ENCODE measurements around the gene EXOC7. TPM values are rescaled to one million over a fixed set of nuclear protein-coding genes. Genes with fewer than 3 reads are reported as not detected.
A peak's percentile ranks its signal among the peaks of the same experiment; 100 is the strongest.

EXOC7 gene
- total RNA-seq, 1 experiment from 2014 or later = 114 TPM

GRCh38 chr17:76125391-76125675 is 21.7 kb upstream of the EXOC7 start (continued):
- no peak for TF ChIP-seq EZH2phosphoT487 (IDR thresholded peaks at IDR 0.05; ENCODE audit: borderline replicate concordance)
- no peak for TF ChIP-seq JUND (IDR thresholded peaks at IDR 0.05)

GRCh38 chr17:76124582-76125390 is 21.2 kb upstream of the EXOC7 start:
- ATAC-seq = peak; percentile 49
- no peak overlapping the region for H3K27ac ChIP-seq (ENCODE audit: low read depth, low read length)
- no peak for TF ChIP-seq ELF1 (IDR thresholded peaks at IDR 0.05; ENCODE audit: borderline replicate concordance, low read depth)
- TF ChIP-seq EZH2phosphoT487 (IDR thresholded peaks at IDR 0.05; ENCODE audit: borderline replicate concordance) = no peak
- TF ChIP-seq CTCF (IDR thresholded peaks at IDR 0.05 in 2 of 3, conservative IDR thresholded peaks at IDR 0.05 in 1 of 3; ENCODE audit: borderline replicate concordance in 1 of 3, insufficient read depth in 1 of 3, low read depth in 2 of 3, low read length in 2 of 3) = peak in 2 of 3 experiments; percentile 50 to 62; a peak in 4 of 6 replicates
- TF ChIP-seq CEBPB (IDR thresholded peaks at IDR 0.05; ENCODE audit: low read depth) = no peak
- no peak for TF ChIP-seq SP1 (IDR thresholded peaks at IDR 0.05; ENCODE audit: low read depth)
- ChIA-PET POLR2A (interaction anchor here (1.1 kb wide), 1 partner anchor 8 kb away, joined by 3 read pairs; no protein-coding TSS in a partner anchor), CTCF (interaction anchor here (0.6 to 10.0 kb wide), 10 partner anchors 8 to 155 kb away, joined by 3 to 132 read pairs (median 4); partner anchors contain the start of genes CDK3 and FOXJ1), RAD21 (ENCODE audit: low non-redundant PET in 1 of 2, low total read pairs in 2 of 2, uncharacterized antibody in 2 of 2, unreplicated experiment in 2 of 2) (interaction anchor here (0.9 to 2.0 kb wide), 4 partner anchors 54 to 155 kb away, joined by 3 to 8 read pairs (median 3); no protein-coding TSS in a partner anchor)
- intact Hi-C loops (cut with micrococcal nuclease) = no loop called here
- H3K9me2 ChIP-seq (ENCODE audit: insufficient read depth) = no peaks in the 10 kb centered on the region
- no peak for DNase-seq (ENCODE audit: low read depth, low spot score)
- BruUV-seq (replicated peaks) = no TSS peak
- no peak overlapping the region for H2AFZ ChIP-seq (ENCODE audit: low read depth, low read length, poor library complexity, severe bottlenecking)
- H3K4me3 ChIP-seq (replicated peaks in 1 of 2; ENCODE audit: low read depth in 1 of 2, low read length in 2 of 2) = no peak overlapping the region
- no peaks in the 10 kb centered on the region for H4K20me1 ChIP-seq (ENCODE audit: insufficient read depth)
- H3K27me3 ChIP-seq (ENCODE audit: insufficient read depth, low read length) = no peaks in the 10 kb centered on the region
- no peak overlapping the region for H3K4me2 ChIP-seq (ENCODE audit: low read length)
- H3K9me3 ChIP-seq (ENCODE audit: control insufficient read depth in 1 of 2, insufficient read depth in 1 of 2, low read depth in 1 of 2, low read length in 2 of 2) = no peaks in the 10 kb centered on the region
- H3K36me3 ChIP-seq (ENCODE audit: control insufficient read depth in 1 of 2, insufficient read depth in 2 of 2, low read length in 2 of 2) = no peaks in the 10 kb centered on the region
- no peak overlapping the region for H3K9ac ChIP-seq (ENCODE audit: low read length)
- H3K4me1 ChIP-seq (ENCODE audit: control insufficient read depth in 1 of 2, insufficient read depth in 2 of 2, low read length in 2 of 2) = peaks cover 3 to 15% of the 10 kb centered on the region in 2 experiments; a peak in 3 of 4 replicates
- no peaks in the 10 kb centered on the region for H3K79me2 ChIP-seq (ENCODE audit: insufficient read depth, low read length)
